Progenitor cell of endocrine pancreas (in vitro differentiated cells): ENCODE data around the gene CLCNKB. TPM values are rescaled to one million over a fixed set of nuclear protein-coding genes. Genes with fewer than 3 reads are reported as not detected.

Experiments used
- DNase-seq: peaks from one replicate; pipeline ENCODE4 v3.0.0; 2021; ENCODE audit warnings: low spot score; ENCODE audit not compliant: unreplicated experiment
- H3K27ac Mint-ChIP-seq: 2 replicates; pipeline ENCODE4 v1.8.0; 2021; ENCODE audit warnings: mild to moderate bottlenecking, moderate library complexity, mixed read lengths
- H3K27me3 Mint-ChIP-seq: 2 replicates; pipeline ENCODE4 v1.8.0; 2021; ENCODE audit warnings: mixed read lengths
- H3K36me3 Mint-ChIP-seq: 2 replicates; pipeline ENCODE4 v1.8.0; 2022; ENCODE audit warnings: mixed read lengths; ENCODE audit not compliant: insufficient read depth
- H3K4me1 Mint-ChIP-seq: 2 replicates; pipeline ENCODE4 v1.8.0; 2021; ENCODE audit warnings: low read depth, mixed read lengths
- H3K4me3 Mint-ChIP-seq: 2 replicates; pipeline ENCODE4 v1.8.0; 2021; ENCODE audit warnings: low read depth, mild to moderate bottlenecking, moderate library complexity, mixed read lengths
- H3K9me3 Mint-ChIP-seq: 2 replicates; pipeline ENCODE4 v1.8.0; 2021; ENCODE audit warnings: low read depth, mixed read lengths
- long read RNA-seq: library from polyadenylated mRNA; unstranded; transcript quantifications from one replicate; pipeline ENCODE4 v2.0.0, GENCODE V29; 2020
- total RNA-seq: library from RNA; stranded (reverse); gene quantifications from 2 replicates; pipeline ENCODE4 v1.2.1, GENCODE V29; 2021
- TF ChIP-seq, protein P1 (sequence below): fragments of 200-600 bp; sonication (generic); IDR thresholded peaks from one replicate; pipeline ENCODE4 v1.5.0; 2021; ENCODE audit warnings: antibody characterized with exemption, mild to moderate bottlenecking; ENCODE audit not compliant: unreplicated experiment

CLCNKB gene
- 1.5 and 2.3 TPM in 2 replicates for total RNA-seq
- long read RNA-seq, partial matches to known transcripts: 0 of 5 reads
- long read RNA-seq, other reads (novel, unspliced or antisense): 5 of 5 reads

DNA sequence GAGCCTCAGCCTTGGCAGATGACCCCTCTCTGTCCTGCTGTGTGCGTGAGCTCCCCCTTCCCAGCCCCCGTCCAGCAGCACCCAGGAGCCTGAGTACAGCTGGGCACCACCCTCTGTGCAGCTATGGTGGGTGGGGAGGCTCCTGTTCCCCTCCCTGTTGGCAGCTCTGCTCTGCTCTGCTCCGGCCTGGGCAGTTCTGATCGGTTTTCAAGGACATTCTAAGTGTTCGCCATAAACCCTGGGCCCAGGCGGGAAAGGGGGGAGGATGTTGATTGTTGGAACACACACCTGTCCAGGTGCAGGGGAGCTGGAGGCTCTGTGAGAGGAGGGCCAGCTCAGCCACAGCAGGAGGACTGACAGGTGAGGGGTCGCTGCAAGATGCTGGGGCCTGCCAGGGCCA, at the start of gene CLCNKB:
Gene CLCNKB (plus strand): TSS at position 262 of the 400 bp plus-strand sequence. CDS start 711 bp downstream, outside the sequence.
- TF ChIP-seq, protein P1, sequence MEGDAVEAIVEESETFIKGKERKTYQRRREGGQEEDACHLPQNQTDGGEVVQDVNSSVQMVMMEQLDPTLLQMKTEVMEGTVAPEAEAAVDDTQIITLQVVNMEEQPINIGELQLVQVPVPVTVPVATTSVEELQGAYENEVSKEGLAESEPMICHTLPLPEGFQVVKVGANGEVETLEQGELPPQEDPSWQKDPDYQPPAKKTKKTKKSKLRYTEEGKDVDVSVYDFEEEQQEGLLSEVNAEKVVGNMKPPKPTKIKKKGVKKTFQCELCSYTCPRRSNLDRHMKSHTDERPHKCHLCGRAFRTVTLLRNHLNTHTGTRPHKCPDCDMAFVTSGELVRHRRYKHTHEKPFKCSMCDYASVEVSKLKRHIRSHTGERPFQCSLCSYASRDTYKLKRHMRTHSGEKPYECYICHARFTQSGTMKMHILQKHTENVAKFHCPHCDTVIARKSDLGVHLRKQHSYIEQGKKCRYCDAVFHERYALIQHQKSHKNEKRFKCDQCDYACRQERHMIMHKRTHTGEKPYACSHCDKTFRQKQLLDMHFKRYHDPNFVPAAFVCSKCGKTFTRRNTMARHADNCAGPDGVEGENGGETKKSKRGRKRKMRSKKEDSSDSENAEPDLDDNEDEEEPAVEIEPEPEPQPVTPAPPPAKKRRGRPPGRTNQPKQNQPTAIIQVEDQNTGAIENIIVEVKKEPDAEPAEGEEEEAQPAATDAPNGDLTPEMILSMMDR: no peak
- Mint-ChIP-seq H3K27me3 (peaks cover 24% of the 10 kb centered on the region), H3K9me3 (no peaks in the 10 kb centered on the region), H3K36me3 (no peaks in the 10 kb centered on the region), H3K27ac (no peak within 1 kb of the TSS), H3K4me3 (no peak within 1 kb of the TSS), H3K4me1 (no peaks in the 10 kb centered on the region)
- no peak for DNase-seq

DNA sequence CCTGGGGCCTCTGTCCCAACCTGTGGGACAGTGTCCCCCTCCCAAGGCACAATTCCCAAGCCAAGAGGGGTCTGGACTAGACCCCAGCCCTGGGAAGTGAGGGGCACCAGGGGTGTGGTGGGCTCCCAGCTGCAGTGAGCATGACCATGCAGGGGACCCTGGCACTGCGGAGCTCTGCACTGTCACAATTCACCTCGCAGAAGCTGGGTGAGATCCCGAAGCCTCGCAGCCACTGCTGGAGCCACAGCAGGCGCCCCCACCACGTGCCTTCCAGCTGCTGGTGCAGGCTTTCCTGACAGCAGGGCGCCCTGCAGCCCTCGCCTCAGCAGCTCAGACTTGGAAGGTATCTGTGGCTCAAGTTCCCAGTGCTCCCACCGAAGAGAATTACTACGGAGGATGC, 49.5 kb upstream of the CLCNKB start:
- Mint-ChIP-seq H3K36me3 (no peaks in the 10 kb centered on the region), H3K4me1 (no peaks in the 10 kb centered on the region), H3K27me3 (peaks cover 9% of the 10 kb centered on the region), H3K27ac (no peak overlapping the region), H3K9me3 (no peaks in the 10 kb centered on the region), H3K4me3 (no peak overlapping the region)
- DNase-seq: no peak
- TF ChIP-seq, protein P1: no peak

DNA sequence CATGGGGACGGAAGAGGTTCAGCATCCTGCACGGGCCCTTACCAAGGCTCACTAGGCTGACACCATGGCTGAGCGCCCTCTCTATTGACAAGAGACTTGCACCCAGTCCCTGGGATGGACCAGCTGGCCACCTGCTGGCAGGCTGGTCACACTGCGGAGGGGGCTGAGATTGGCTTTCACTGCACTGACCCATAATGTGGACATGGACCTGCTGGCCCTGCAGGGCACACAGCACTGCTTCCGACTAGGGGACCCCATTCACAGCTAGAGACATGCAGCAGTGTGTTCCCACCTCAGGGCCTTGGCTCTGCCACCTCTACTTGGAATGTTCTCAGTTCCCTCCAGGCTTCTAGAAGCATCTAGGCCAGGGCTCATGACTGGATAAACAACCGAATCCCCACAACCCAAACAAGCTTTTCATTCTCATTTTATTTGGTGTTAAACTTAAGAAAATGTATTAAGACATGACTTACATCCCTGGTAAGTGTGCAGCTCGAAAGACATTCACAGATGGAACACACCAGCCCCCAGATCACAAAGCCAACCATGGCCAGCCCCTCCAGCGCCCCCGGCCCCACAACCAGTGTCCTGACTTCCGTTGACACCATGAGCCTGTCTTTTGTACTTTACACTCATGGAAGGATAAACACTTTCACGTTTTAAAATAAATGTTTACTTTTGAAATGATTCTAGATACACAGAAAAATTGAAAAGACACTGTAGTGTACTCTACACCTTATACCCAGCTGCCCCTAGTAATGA, 48.8 kb upstream of the CLCNKB start:
- Mint-ChIP-seq H3K4me1 (no peaks in the 10 kb centered on the region), H3K27ac (no peak overlapping the region), H3K36me3 (no peaks in the 10 kb centered on the region), H3K4me3 (no peak overlapping the region), H3K27me3 (peaks cover 9% of the 10 kb centered on the region), H3K9me3 (no peaks in the 10 kb centered on the region)
- TF ChIP-seq, protein P1: peak; percentile 66
- no peak for DNase-seq

DNA sequence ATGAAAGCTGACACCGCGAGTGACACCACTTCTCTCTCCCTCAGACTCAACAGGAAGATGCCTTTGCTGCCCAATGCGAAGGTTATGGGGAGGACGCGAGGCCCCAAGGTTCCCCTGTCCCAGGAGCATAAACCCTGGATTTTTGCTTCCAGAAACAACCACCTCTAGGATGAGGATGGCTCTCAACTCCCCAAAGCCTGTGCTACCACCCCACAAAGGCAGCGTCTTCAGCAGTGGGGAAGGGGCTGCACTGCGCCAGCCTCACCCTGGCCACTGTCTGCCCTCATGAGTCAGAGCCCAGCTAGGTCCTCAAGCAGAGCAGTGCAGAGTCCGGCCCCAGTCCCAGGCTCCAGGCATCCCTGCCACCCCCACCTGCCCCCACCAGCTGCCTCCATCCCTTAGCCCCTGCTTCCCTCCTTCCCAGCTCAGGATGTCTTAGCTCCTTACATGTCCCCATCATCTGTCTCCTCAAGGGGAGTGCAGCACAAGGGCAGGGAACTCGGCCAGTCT, 46.5 kb upstream of the CLCNKB start:
- no peaks in the 10 kb centered on the region for H3K4me1 Mint-ChIP-seq
- no peak overlapping the region for H3K27ac Mint-ChIP-seq
- no peak overlapping the region for H3K4me3 Mint-ChIP-seq
- H3K36me3 Mint-ChIP-seq: no peaks in the 10 kb centered on the region
- H3K27me3 Mint-ChIP-seq: peaks cover 9% of the 10 kb centered on the region
- H3K9me3 Mint-ChIP-seq: no peaks in the 10 kb centered on the region
- TF ChIP-seq, protein P1: no peak
- no peak for DNase-seq

DNA sequence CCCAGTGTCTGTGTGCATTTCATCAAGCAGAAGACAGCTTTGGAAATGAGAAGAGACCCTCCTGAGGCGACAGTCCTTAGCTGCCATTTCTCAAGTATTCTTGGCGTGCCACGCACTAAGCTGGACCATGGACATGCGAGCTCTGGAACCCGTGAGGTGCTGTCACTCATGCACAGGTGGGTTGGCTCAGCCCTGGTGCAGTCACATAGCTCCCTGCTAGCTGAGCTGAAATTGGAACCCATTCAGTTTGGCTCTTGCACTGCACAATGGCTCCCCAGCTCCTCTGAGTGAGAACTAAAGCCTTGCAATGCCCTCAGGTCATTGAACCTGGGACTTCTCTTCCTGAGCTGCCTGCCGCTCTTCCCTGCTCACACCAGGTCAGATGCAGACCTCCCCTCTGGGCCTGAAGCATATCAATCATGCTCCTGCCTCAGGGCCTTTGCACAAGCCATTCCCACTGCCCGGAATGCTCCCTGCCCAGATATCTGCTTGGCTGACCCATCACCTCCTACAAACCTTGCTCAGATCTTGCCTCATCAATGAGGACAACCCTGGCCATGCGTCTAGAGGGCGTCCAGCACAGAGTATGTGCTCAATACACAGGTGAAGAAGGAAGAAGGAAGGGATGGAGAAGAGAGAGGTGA, 45.8 kb upstream of the CLCNKB start:
- no peak for DNase-seq
- TF ChIP-seq, protein P1: no peak
- Mint-ChIP-seq H3K36me3 (no peaks in the 10 kb centered on the region), H3K9me3 (no peaks in the 10 kb centered on the region), H3K4me3 (no peak overlapping the region), H3K4me1 (no peaks in the 10 kb centered on the region), H3K27ac (no peak overlapping the region), H3K27me3 (peaks cover 9% of the 10 kb centered on the region)
